K562 (cell line): ENCODE measurements around the gene CC2D1A. TPM values are rescaled to one million over a fixed set of nuclear protein-coding genes. Genes with fewer than 3 reads are reported as not detected.
A peak's percentile ranks its signal among the peaks of the same experiment; 100 is the strongest.

Experiments used
- ATAC-seq: fragments of 200-7000 bp; cut with Tn5 transposase; 3 replicates; pipeline ENCODE4 v1.9.1; 2020; ENCODE audit warnings: moderate library complexity
- BruUV-seq: library from RNA; stranded (reverse); fragments of 400-500 nt; replicated peaks from 2 replicates; lab custom pipeline; 2021; lab: Mats Ljungman, UMichigan
- CTCF ChIA-PET: fragments of 300-600 bp; formaldehyde crosslinking; extraction: SDS; loops from one replicate; lab custom pipeline; 2021; ENCODE audit warnings: low intra/inter-chr PET ratio; lab: Yijun Ruan, JAX
- POLR2A ChIA-PET: fragments of 300-600, 350-650 bp; sonication (Branson Sonifier 250); formaldehyde crosslinking; extraction: SDS; loops from one replicate; lab custom pipeline; 2021; ENCODE audit warnings: antibody characterized with exemption, inconsistent platforms; lab: Yijun Ruan, JAX
- DNase-seq, 4 experiments: peaks; one replicate each; pipeline versions ENCODE4 v3.0.0 to v3.0.0-alpha.2; 2011 to 2018; ENCODE audit warnings: low spot score in 3 of 4, mixed read lengths in 3 of 4; ENCODE audit errors: extremely low read depth in 1 of 4
- FAIRE-seq: peaks from 2 replicates; lab custom pipeline; 2011; peaks lifted over from hg19 to GRCh38; lab: Jason Lieb, UNC
- H2AFZ ChIP-seq: 2 replicates; pipeline ENCODE4 v1.6.0; 2011; ENCODE audit warnings: low read depth, low read length, control low read depth, inconsistent platforms
- H3K27ac ChIP-seq: fragments of 200-600 bp; 3 replicates; pipeline ENCODE4 v1.8.0; 2011; ENCODE audit warnings: low read depth, mild to moderate bottlenecking, control low read depth, inconsistent platforms, low read length, moderate library complexity, mixed read lengths; ENCODE audit errors: extremely low read depth
- H3K27me3 ChIP-seq, 2 experiments: fragments of 300-600 bp in 1 of 2; 2 replicates in 1 of 2; 3 replicates in 1 of 2; pipeline versions ENCODE4 v1.6.0 to v1.8.0; 2011; ENCODE audit warnings: inconsistent platforms in 2 of 2, low read length in 2 of 2, mild to moderate bottlenecking in 1 of 2, mixed read lengths in 1 of 2, moderate library complexity in 1 of 2; ENCODE audit not compliant: control insufficient read depth in 2 of 2, insufficient read depth in 2 of 2
- H3K36me3 ChIP-seq: fragments of 300-600 bp; 3 replicates; pipeline ENCODE4 v1.8.0; 2011; ENCODE audit warnings: mild to moderate bottlenecking, low read length, inconsistent platforms; ENCODE audit not compliant: control insufficient read depth, insufficient read depth
- H3K4me1 ChIP-seq, 2 experiments: fragments of 200-600 bp in 1 of 2; replicated peaks in 1 of 2; 2 replicates in 1 of 2; 3 replicates in 1 of 2; pipeline versions ENCODE4 v1.5.1 to v1.8.0; 2011; ENCODE audit warnings: inconsistent platforms in 2 of 2, low read length in 2 of 2, mild to moderate bottlenecking in 1 of 2, mixed read lengths in 1 of 2, moderate library complexity in 1 of 2; ENCODE audit not compliant: control insufficient read depth in 2 of 2, insufficient read depth in 2 of 2
- H3K4me2 ChIP-seq: 2 replicates; pipeline ENCODE4 v1.6.1; 2011; ENCODE audit warnings: low read length, control low read depth, inconsistent platforms, mixed read lengths; ENCODE audit not compliant: insufficient read depth
- H3K4me3 ChIP-seq: fragments of 200-600 bp; sonication (generic), shearing (Covaris generic); 2 replicates; pipeline ENCODE4 v1.5.1; 2016; ENCODE audit warnings: control low read depth, inconsistent platforms
- H3K79me2 ChIP-seq: fragments of 200-600 bp; 3 replicates; pipeline ENCODE4 v1.8.0; 2011; ENCODE audit warnings: low read length, inconsistent platforms; ENCODE audit not compliant: control insufficient read depth, insufficient read depth
- H3K9ac ChIP-seq, 2 experiments: 2 replicates each; pipeline versions ENCODE4 v1.6.0 to v1.6.1; 2011; ENCODE audit warnings: low read depth in 2 of 2, low read length in 2 of 2, control low read depth in 1 of 2, inconsistent platforms in 1 of 2, mild to moderate bottlenecking in 1 of 2, mixed read lengths in 1 of 2; ENCODE audit not compliant: insufficient read depth in 1 of 2
- H3K9me1 ChIP-seq: one replicate; pipeline ENCODE4 v1.6.0; 2011; ENCODE audit warnings: inconsistent platforms, mild to moderate bottlenecking, low read length, moderate library complexity; ENCODE audit not compliant: control insufficient read depth, insufficient read depth
- H3K9me3 ChIP-seq: replicated peaks from 2 replicates; pipeline ENCODE4 v1.5.1; 2011; ENCODE audit warnings: low read depth, low read length, inconsistent platforms; ENCODE audit not compliant: control insufficient read depth, insufficient read depth
- H4K20me1 ChIP-seq: replicated peaks from 2 replicates; pipeline ENCODE4 v1.6.1; 2011; ENCODE audit warnings: low read length, inconsistent platforms, mixed read lengths; ENCODE audit not compliant: control insufficient read depth, insufficient read depth
- BRD9 ChIP-seq: fragments of 450-650 bp; IDR thresholded peaks from 2 replicates; pipeline ENCODE4 v1.6.1; 2018; ENCODE audit warnings: low read depth; ENCODE audit not compliant: partially characterized antibody
- CBFA2T3 ChIP-seq: fragments of 450-650 bp; IDR thresholded peaks from 2 replicates; pipeline ENCODE4 v1.6.1; 2017
- CREM ChIP-seq: IDR thresholded peaks from 2 replicates; pipeline ENCODE4 v1.6.1; 2014; ENCODE audit warnings: antibody characterized with exemption, low read depth
- DPF2 ChIP-seq: fragments of 450-650 bp; IDR thresholded peaks from 2 replicates; pipeline ENCODE4 v1.6.1; 2016
- GTF2E2 ChIP-seq: fragments of 200-800 bp; sonication (Bioruptor generic); IDR thresholded peaks from 2 replicates; pipeline ENCODE4 v1.6.1; 2016; ENCODE audit warnings: missing genetic modification characterization, missing compliant biosample characterization
- HDAC1 ChIP-seq, 2 experiments: fragments of 450-650 bp; IDR thresholded peaks; 2 replicates each; pipeline ENCODE4 v1.6.1; 2016 to 2017; ENCODE audit warnings: inconsistent platforms in 1 of 2, mild to moderate bottlenecking in 1 of 2, moderate library complexity in 1 of 2
- MTA3 ChIP-seq: fragments of 450-650 bp; formaldehyde crosslinking; IDR thresholded peaks from 2 replicates; pipeline ENCODE4 v1.6.1; 2017; ENCODE audit warnings: mild to moderate bottlenecking, borderline replicate concordance
- MYNN ChIP-seq, 2 experiments: sonication (generic); formaldehyde crosslinking in 1 of 2; IDR thresholded peaks; 2 replicates each; pipeline versions ENCODE4 v1.5.0 to v1.6.1; 2016 to 2020; ENCODE audit warnings: antibody characterized with exemption in 1 of 2, missing genetic modification reagents in 1 of 2
- NCOR1 ChIP-seq: fragments of 450-650 bp; IDR thresholded peaks from 2 replicates; pipeline ENCODE4 v1.6.1; 2016; ENCODE audit warnings: mild to moderate bottlenecking, moderate library complexity
- POLR2AphosphoS5 ChIP-seq: IDR thresholded peaks from 2 replicates; pipeline ENCODE4 v1.6.1; 2011; ENCODE audit warnings: mild to moderate bottlenecking, low read depth, low read length, moderate library complexity; ENCODE audit not compliant: control insufficient read depth, insufficient read depth
- RB1 ChIP-seq: fragments of 450-650 bp; IDR thresholded peaks from 2 replicates; pipeline ENCODE4 v1.6.1; 2017; ENCODE audit warnings: low read depth, mild to moderate bottlenecking
- TCF3 ChIP-seq: sonication (generic); formaldehyde crosslinking; IDR thresholded peaks from 2 replicates; pipeline ENCODE4 v1.4.0; 2020; ENCODE audit warnings: mild to moderate bottlenecking, missing genetic modification reagents
- TEAD4 ChIP-seq, 2 experiments: sonication (generic) in 1 of 2; formaldehyde crosslinking in 1 of 2; IDR thresholded peaks; 2 replicates each; pipeline versions ENCODE4 v1.6.1 to v1.8.0; 2012 to 2022; ENCODE audit warnings: borderline replicate concordance in 1 of 2, inconsistent platforms in 1 of 2, low read length in 1 of 2, mild to moderate bottlenecking in 1 of 2, missing genetic modification reagents in 1 of 2
- XRCC5 ChIP-seq: fragments of 200-400 bp; formaldehyde crosslinking; IDR thresholded peaks from 2 replicates; pipeline ENCODE4 v1.6.1; 2017; ENCODE audit warnings: low read depth, mild to moderate bottlenecking, low read length
- ZBTB7A ChIP-seq: IDR thresholded peaks from 2 replicates; pipeline ENCODE4 v1.6.1; 2011; ENCODE audit warnings: low read depth, mild to moderate bottlenecking, low read length, moderate library complexity, borderline replicate concordance; ENCODE audit not compliant: control insufficient read depth
- ZNF146 ChIP-seq: IDR thresholded peaks from one replicate; pipeline ENCODE4 v1.6.1; 2018; ENCODE audit warnings: missing compliant biosample characterization; ENCODE audit not compliant: unreplicated experiment
- ZNF57 ChIP-seq: fragments of 450-650 bp; formaldehyde crosslinking; IDR thresholded peaks from 2 replicates; pipeline ENCODE4 v1.4.0; 2020; ENCODE audit warnings: mild to moderate bottlenecking, moderate library complexity
- ZNF589 ChIP-seq: fragments of 200-800 bp; sonication (Bioruptor generic); IDR thresholded peaks from 2 replicates; pipeline ENCODE4 v1.6.1; 2016; ENCODE audit warnings: low read depth, missing genetic modification characterization, missing compliant biosample characterization
- WGBS: fragments of 100-300 bp; shearing (Covaris generic); methylation state at CpG from one replicate; pipeline ENCODE4 v1.1.6; 2016; ENCODE audit warnings: low coverage, mixed read lengths; ENCODE audit not compliant: insufficient coverage; ENCODE audit errors: missing lambda C conversion rate; 5-methylcytosine and 5-hydroxymethylcytosine counted together
- in situ Hi-C: fragments of 300-500 bp; cut with MboI; formaldehyde crosslinking; loops from 4 replicates; pipeline ENCODE4 v1.15.0; 2018; ENCODE audit warnings: inconsistent platforms, mixed read lengths
- intact Hi-C: fragments of 100-400 bp; cut with micrococcal nuclease; formaldehyde crosslinking; loops from 2 replicates; pipeline ENCODE4 v1.14.2; 2022
- polyA plus RNA-seq, 8 experiments: library from polyadenylated mRNA; depleted of rRNA in 4 of 8; stranded (reverse) in 5 of 8; unstranded in 3 of 8; fragments of >200 nt; fragmentation: Nextera tagmentation in 2 of 8; fragmentation: Illumina TruSeq in 1 of 8; extraction: Ambion mirVana in 2 of 8; extraction: Trizol in 1 of 8; gene quantifications; 2 replicates each; pipeline versions ENCODE4 v1.2.1 to v1.2.3, GENCODE V29; 2011 to 2014; ENCODE audit warnings: inconsistent platforms in 1 of 8, missing spikeins in 1 of 8
- total RNA-seq, 7 experiments: library from RNA; depleted of rRNA in 6 of 7; stranded (reverse); fragments of >200 nt in 6 of 7; fragmentation: Illumina TruSeq in 2 of 7; extraction: Trizol in 2 of 7; gene quantifications; 2 replicates each; pipeline versions ENCODE4 v1.2.1 to v1.2.3, GENCODE V29; 2011 to 2021; ENCODE audit warnings: low replicate concordance in 1 of 7
- TF ChIP-seq, protein P1 (sequence below): IDR thresholded peaks from 2 replicates; pipeline ENCODE4 v1.6.1; 2011; ENCODE audit warnings: borderline replicate concordance, low read depth, mild to moderate bottlenecking, moderate library complexity, low read length; ENCODE audit not compliant: insufficient read depth, poor library complexity, severe bottlenecking

Gene CC2D1A
- total and polyA plus RNA-seq, 9 of the 15 experiments (the other 6 are each of a cell fraction or from before 2014, with no cell fraction given), result 0.32 to 31.0 (median 12.9) TPM

DNA sequence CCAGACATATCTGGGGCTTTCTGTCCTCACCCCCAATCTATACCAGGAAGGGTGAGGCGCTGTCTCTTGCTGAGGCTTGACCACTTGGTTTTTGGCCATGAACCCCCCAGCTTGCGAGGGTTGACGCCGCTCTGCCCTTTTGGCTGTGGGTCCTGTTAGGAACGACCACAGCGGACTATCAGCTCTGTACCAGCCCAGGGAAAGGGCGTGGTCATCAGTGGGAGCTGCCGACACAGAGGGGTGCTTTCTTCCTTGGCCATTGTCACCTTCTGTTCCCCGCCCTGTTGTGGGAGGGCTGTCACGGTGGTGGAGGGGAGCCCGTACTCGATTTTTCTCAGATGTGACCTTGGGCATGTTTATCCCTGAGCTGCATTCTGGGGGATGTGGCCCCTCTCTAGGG, 52.0 kb downstream of the CC2D1A start:
- peaks cover 4% of the 10 kb centered on the region; the same call in 1 of the 2 replicates for H4K20me1 ChIP-seq
- no peak overlapping the region for H3K4me3 ChIP-seq
- H3K4me1 ChIP-seq, result peaks cover 14 to 81% of the 10 kb centered on the region in 2 experiments; a peak in 4 of 5 replicates
- no peaks in the 10 kb centered on the region for H3K9me1 ChIP-seq
- peaks cover 89% of the 10 kb centered on the region for H3K36me3 ChIP-seq
- intact Hi-C loops, result loop anchor here (10.0 kb wide), 1 partner anchor 77 kb away; the partner anchor contains the start of gene IL27RA
- H3K4me2 ChIP-seq, result peak overlapping the region; percentile 68
- BruUV-seq, result no TSS peak
- H3K79me2 ChIP-seq, result peaks cover 15% of the 10 kb centered on the region
- H3K27me3 ChIP-seq, result no peaks in the 10 kb centered on the region
- POLR2A ChIA-PET, result interaction anchor here (0.5 to 0.7 kb wide), 6 partner anchors 11 to 1063 kb away, joined by 3 to 4 read pairs (median 3); no protein-coding TSS in a partner anchor
- peak; percentile 82 to 90 (median 84) for DNase-seq
- ATAC-seq, result peak; percentile 84
- CTCF ChIA-PET, result no interaction called here
- H3K9ac ChIP-seq, result peak overlapping the region in 1 of 2 experiments; percentile 57; a peak in 2 of 4 replicates
- in situ Hi-C loops, result no loop called here
- peak; percentile 99 for FAIRE-seq
- no peaks in the 10 kb centered on the region for H3K9me3 ChIP-seq
- H2AFZ ChIP-seq, result no peak overlapping the region
- 4% methylated on average over 12 of the region's 12 CpGs for WGBS
- H3K27ac ChIP-seq, result peak overlapping the region; percentile 58
- TF ChIP-seq ZBTB7A (peak; percentile 76; the same call in 1 of the 2 replicates), MYNN (IDR thresholded peaks at IDR 0.05) (peak; percentile 65), MYNN (CRISPR knock-in tag; IDR thresholded peaks at IDR 0.05) (no peak), HDAC1 (IDR thresholded peaks at IDR 0.05) (peak in 1 of 2 experiments; percentile 38; a peak in 1 of 4 replicates), ZNF589 (CRISPR knock-in tag) (no peak), POLR2AphosphoS5 (0 out of 2 replicates have a peak, but pooled peaks have one; percentile 21), CREM (peak; percentile 53; the same call in 1 of the 2 replicates), NCOR1 (peak; percentile 40; the same call in 1 of the 2 replicates), ZNF57 (CRISPR knock-in tag) (no peak), XRCC5 (peak; percentile 26; the same call in 1 of the 2 replicates), ZNF146 (CRISPR knock-in tag) (no peak), GTF2E2 (tag) (0 out of 2 replicates have a peak, but pooled peaks have one; percentile 24), CBFA2T3 (peak; percentile 75), BRD9 (no peak), TEAD4 (IDR thresholded peaks at IDR 0.05; ENCODE audit: low read length) (0 out of 2 replicates have a peak, but pooled peaks have one; percentile 14), TEAD4 (CRISPR knock-in tag; IDR thresholded peaks at IDR 0.05; ENCODE audit: borderline replicate concordance) (no peak), DPF2 (peak; percentile 56), MTA3 (peak; percentile 51; the same call in 1 of the 2 replicates), TCF3 (peak; percentile 77), RB1 (no peak)
- TF ChIP-seq, protein P1, sequence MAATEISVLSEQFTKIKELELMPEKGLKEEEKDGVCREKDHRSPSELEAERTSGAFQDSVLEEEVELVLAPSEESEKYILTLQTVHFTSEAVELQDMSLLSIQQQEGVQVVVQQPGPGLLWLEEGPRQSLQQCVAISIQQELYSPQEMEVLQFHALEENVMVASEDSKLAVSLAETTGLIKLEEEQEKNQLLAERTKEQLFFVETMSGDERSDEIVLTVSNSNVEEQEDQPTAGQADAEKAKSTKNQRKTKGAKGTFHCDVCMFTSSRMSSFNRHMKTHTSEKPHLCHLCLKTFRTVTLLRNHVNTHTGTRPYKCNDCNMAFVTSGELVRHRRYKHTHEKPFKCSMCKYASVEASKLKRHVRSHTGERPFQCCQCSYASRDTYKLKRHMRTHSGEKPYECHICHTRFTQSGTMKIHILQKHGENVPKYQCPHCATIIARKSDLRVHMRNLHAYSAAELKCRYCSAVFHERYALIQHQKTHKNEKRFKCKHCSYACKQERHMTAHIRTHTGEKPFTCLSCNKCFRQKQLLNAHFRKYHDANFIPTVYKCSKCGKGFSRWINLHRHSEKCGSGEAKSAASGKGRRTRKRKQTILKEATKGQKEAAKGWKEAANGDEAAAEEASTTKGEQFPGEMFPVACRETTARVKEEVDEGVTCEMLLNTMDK, result no peak
